Measurements from ENCODE around the gene PLEKHS1. TPM values are rescaled to one million over a fixed set of nuclear protein-coding genes. Genes with fewer than 3 reads are reported as not detected.

PLEKHS1 gene
- total RNA-seq, 2 experiments from 2014 or later: not detected

GRCh38 chr10:113718969-113719822 lies 32.3 kb upstream of the PLEKHS1 start:
- no peaks in the 10 kb centered on the region for H3K4me1 Mint-ChIP-seq (ENCODE audit: low read depth)
- peaks cover 50% of the 10 kb centered on the region for H3K36me3 Mint-ChIP-seq (ENCODE audit: low read depth)
- ChIA-PET POLR2A (no interaction called here), CTCF (no interaction called here)
- no peak overlapping the region for H3K4me3 Mint-ChIP-seq
- no peaks in the 10 kb centered on the region for H3K9me3 Mint-ChIP-seq (ENCODE audit: insufficient read depth)
- DNase-seq: no peak
- ATAC-seq: no peak
- no peak overlapping the region for H3K27ac Mint-ChIP-seq
- no peaks in the 10 kb centered on the region for H3K27me3 Mint-ChIP-seq (ENCODE audit: low read depth)

- Mint-ChIP-seq H3K27ac (no peak overlapping the region), H3K36me3 (ENCODE audit: low read depth) (peaks cover 57% of the 10 kb centered on the region), H3K9me3 (ENCODE audit: insufficient read depth) (no peaks in the 10 kb centered on the region), H3K27me3 (ENCODE audit: low read depth) (no peaks in the 10 kb centered on the region), H3K4me3 (no peak overlapping the region), H3K4me1 (ENCODE audit: low read depth) (no peaks in the 10 kb centered on the region)
- ATAC-seq (no peak), DNase-seq (no peak)
- ChIA-PET CTCF (no interaction called here), POLR2A (no interaction called here)
Measured at GRCh38 chr10:113720386-113720785, 31.1 kb upstream of the PLEKHS1 start.

GRCh38 chr10:113732160-113732881 lies 19.2 kb upstream of the PLEKHS1 start:
- ATAC-seq: no peak
- no peak for DNase-seq
- Mint-ChIP-seq H3K9me3 (ENCODE audit: insufficient read depth) (no peaks in the 10 kb centered on the region), H3K27me3 (ENCODE audit: low read depth) (no peaks in the 10 kb centered on the region), H3K4me1 (ENCODE audit: low read depth) (no peaks in the 10 kb centered on the region), H3K36me3 (ENCODE audit: low read depth) (peaks cover 35% of the 10 kb centered on the region), H3K27ac (no peak overlapping the region), H3K4me3 (no peak overlapping the region)
- ChIA-PET POLR2A (no interaction called here), CTCF (no interaction called here)

GRCh38 chr10:113732966-113733365 lies 18.5 kb upstream of the PLEKHS1 start:
- ChIA-PET POLR2A (no interaction called here), CTCF (interaction anchor here (1.1 kb wide), 1 partner anchor 571 kb away, joined by 3 read pairs; no protein-coding TSS in a partner anchor)
- ATAC-seq (no peak), DNase-seq (no peak)
- H3K9me3 Mint-ChIP-seq (ENCODE audit: insufficient read depth): no peaks in the 10 kb centered on the region
- no peak overlapping the region for H3K27ac Mint-ChIP-seq
- H3K4me3 Mint-ChIP-seq: no peak overlapping the region
- H3K4me1 Mint-ChIP-seq (ENCODE audit: low read depth): no peaks in the 10 kb centered on the region
- no peaks in the 10 kb centered on the region for H3K27me3 Mint-ChIP-seq (ENCODE audit: low read depth)
- H3K36me3 Mint-ChIP-seq (ENCODE audit: low read depth): peaks cover 31% of the 10 kb centered on the region

GRCh38 chr10:113733635-113734034 lies 17.8 kb upstream of the PLEKHS1 start:
- Mint-ChIP-seq H3K4me1 (ENCODE audit: low read depth) (no peaks in the 10 kb centered on the region), H3K9me3 (ENCODE audit: insufficient read depth) (no peaks in the 10 kb centered on the region), H3K36me3 (ENCODE audit: low read depth) (peaks cover 24% of the 10 kb centered on the region), H3K27ac (no peak overlapping the region), H3K27me3 (ENCODE audit: low read depth) (no peaks in the 10 kb centered on the region), H3K4me3 (no peak overlapping the region)
- POLR2A ChIA-PET: no interaction called here
- ATAC-seq (no peak), DNase-seq (no peak)
- CTCF ChIA-PET: interaction anchor here (1.1 kb wide), 1 partner anchor 570 kb away, joined by 3 read pairs; no protein-coding TSS in a partner anchor

GRCh38 chr10:113735913-113736312 lies 15.6 kb upstream of the PLEKHS1 start:
- no peak overlapping the region for H3K27ac Mint-ChIP-seq
- no peak overlapping the region for H3K4me3 Mint-ChIP-seq
- ATAC-seq (no peak), DNase-seq (no peak)
- H3K36me3 Mint-ChIP-seq (ENCODE audit: low read depth): peaks cover 3% of the 10 kb centered on the region
- H3K27me3 Mint-ChIP-seq (ENCODE audit: low read depth): no peaks in the 10 kb centered on the region
- H3K4me1 Mint-ChIP-seq (ENCODE audit: low read depth): no peaks in the 10 kb centered on the region
- H3K9me3 Mint-ChIP-seq (ENCODE audit: insufficient read depth): no peaks in the 10 kb centered on the region
- ChIA-PET CTCF (no interaction called here), POLR2A (no interaction called here)

GRCh38 chr10:113736576-113736975 lies 14.9 kb upstream of the PLEKHS1 start:
- H3K9me3 Mint-ChIP-seq (ENCODE audit: insufficient read depth): no peaks in the 10 kb centered on the region
- H3K36me3 Mint-ChIP-seq (ENCODE audit: low read depth): no peaks in the 10 kb centered on the region
- no peak overlapping the region for H3K27ac Mint-ChIP-seq
- H3K4me3 Mint-ChIP-seq: no peak overlapping the region
- no peaks in the 10 kb centered on the region for H3K4me1 Mint-ChIP-seq (ENCODE audit: low read depth)
- ATAC-seq (no peak), DNase-seq (no peak)
- H3K27me3 Mint-ChIP-seq (ENCODE audit: low read depth): no peaks in the 10 kb centered on the region
- ChIA-PET POLR2A (no interaction called here), CTCF (no interaction called here)

GRCh38 chr10:113739031-113739430 lies 12.5 kb upstream of the PLEKHS1 start:
- POLR2A ChIA-PET: no interaction called here
- CTCF ChIA-PET: no interaction called here
- no peaks in the 10 kb centered on the region for H3K4me1 Mint-ChIP-seq (ENCODE audit: low read depth)

GRCh38 chr10:113739577-113739976 lies 11.9 kb upstream of the PLEKHS1 start:
- ChIA-PET CTCF (no interaction called here), POLR2A (no interaction called here)
- H3K27ac Mint-ChIP-seq: no peak overlapping the region
- no peaks in the 10 kb centered on the region for H3K36me3 Mint-ChIP-seq (ENCODE audit: low read depth)
- DNase-seq (no peak), ATAC-seq (no peak)
- H3K9me3 Mint-ChIP-seq (ENCODE audit: insufficient read depth): no peaks in the 10 kb centered on the region
- no peak overlapping the region for H3K4me3 Mint-ChIP-seq
- H3K4me1 Mint-ChIP-seq (ENCODE audit: low read depth): no peaks in the 10 kb centered on the region
- H3K27me3 Mint-ChIP-seq (ENCODE audit: low read depth): peaks cover 3% of the 10 kb centered on the region

More at GRCh38 chr10:113739031-113739430, 12.5 kb upstream of the PLEKHS1 start:
- Mint-ChIP-seq H3K27me3 (ENCODE audit: low read depth) (peaks cover under 1% of the 10 kb centered on the region), H3K36me3 (ENCODE audit: low read depth) (no peaks in the 10 kb centered on the region), H3K27ac (no peak overlapping the region), H3K4me3 (no peak overlapping the region), H3K9me3 (ENCODE audit: insufficient read depth) (no peaks in the 10 kb centered on the region)
- no peak for ATAC-seq
- DNase-seq: no peak

GRCh38 chr10:113740850-113741249 lies 10.6 kb upstream of the PLEKHS1 start:
- ChIA-PET CTCF (no interaction called here), POLR2A (no interaction called here)

GRCh38 chr10:113742466-113742865 lies 9.0 kb upstream of the PLEKHS1 start:
- no peak overlapping the region for H3K4me3 Mint-ChIP-seq
- POLR2A ChIA-PET: no interaction called here
- CTCF ChIA-PET: no interaction called here
- ATAC-seq (no peak), DNase-seq (no peak)
- H3K36me3 Mint-ChIP-seq (ENCODE audit: low read depth): no peaks in the 10 kb centered on the region
- no peaks in the 10 kb centered on the region for H3K9me3 Mint-ChIP-seq (ENCODE audit: insufficient read depth)
- no peaks in the 10 kb centered on the region for H3K4me1 Mint-ChIP-seq (ENCODE audit: low read depth)
- peaks cover 10% of the 10 kb centered on the region for H3K27me3 Mint-ChIP-seq (ENCODE audit: low read depth)
- no peak overlapping the region for H3K27ac Mint-ChIP-seq

More at GRCh38 chr10:113740850-113741249, 10.6 kb upstream of the PLEKHS1 start:
- no peak for ATAC-seq
- H3K9me3 Mint-ChIP-seq (ENCODE audit: insufficient read depth): no peaks in the 10 kb centered on the region
- H3K27ac Mint-ChIP-seq: no peak overlapping the region
- H3K27me3 Mint-ChIP-seq (ENCODE audit: low read depth): peaks cover 4% of the 10 kb centered on the region
- H3K4me1 Mint-ChIP-seq (ENCODE audit: low read depth): no peaks in the 10 kb centered on the region
- no peak for DNase-seq
- H3K36me3 Mint-ChIP-seq (ENCODE audit: low read depth): no peaks in the 10 kb centered on the region
- H3K4me3 Mint-ChIP-seq: no peak overlapping the region

- ATAC-seq (no peak), DNase-seq (no peak)
- Mint-ChIP-seq H3K9me3 (ENCODE audit: insufficient read depth) (no peaks in the 10 kb centered on the region), H3K36me3 (ENCODE audit: low read depth) (no peaks in the 10 kb centered on the region), H3K27ac (no peak overlapping the region), H3K4me1 (ENCODE audit: low read depth) (no peaks in the 10 kb centered on the region), H3K27me3 (ENCODE audit: low read depth) (peaks cover 10% of the 10 kb centered on the region), H3K4me3 (no peak overlapping the region)
- ChIA-PET CTCF (no interaction called here), POLR2A (no interaction called here)
Measured at GRCh38 chr10:113743594-113743993, 7.9 kb upstream of the PLEKHS1 start.
